ENCODE data around the gene B3GNT5.

The B3GNT5 gene

GRCh38 chr3:183306798-183307671, 54.0 kb downstream of the B3GNT5 start:
- no peak for TF ChIP-seq CTCF (IDR thresholded peaks at IDR 0.05; ENCODE audit: low read length, missing control alignments)
- peak; percentile 67 for DNase-seq (ENCODE audit: low read depth)
- no peak overlapping the region for H3K4me3 ChIP-seq (replicated peaks; ENCODE audit: low read depth, low read length)

- no peak for TF ChIP-seq CTCF (IDR thresholded peaks at IDR 0.05; ENCODE audit: low read length, missing control alignments)
- H3K4me3 ChIP-seq (replicated peaks; ENCODE audit: low read depth, low read length) = no peak overlapping the region
- DNase-seq (ENCODE audit: low read depth) = no peak
Observed at GRCh38 chr3:183307749-183308148, 54.7 kb downstream of the B3GNT5 start.

GRCh38 chr3:183308751-183309150, 55.7 kb downstream of the B3GNT5 start:
- no peak for TF ChIP-seq CTCF (IDR thresholded peaks at IDR 0.05; ENCODE audit: low read length, missing control alignments)
- DNase-seq (ENCODE audit: low read depth) = no peak
- no peak overlapping the region for H3K4me3 ChIP-seq (replicated peaks; ENCODE audit: low read depth, low read length)

- no peak for DNase-seq (ENCODE audit: low read depth)
- H3K4me3 ChIP-seq (replicated peaks; ENCODE audit: low read depth, low read length) = no peak overlapping the region
- TF ChIP-seq CTCF (IDR thresholded peaks at IDR 0.05; ENCODE audit: low read length, missing control alignments) = no peak
Observed at GRCh38 chr3:183309276-183309675, 56.2 kb downstream of the B3GNT5 start.

- DNase-seq (ENCODE audit: low read depth) = no peak
- no peak overlapping the region for H3K4me3 ChIP-seq (replicated peaks; ENCODE audit: low read depth, low read length)
- TF ChIP-seq CTCF (IDR thresholded peaks at IDR 0.05; ENCODE audit: low read length, missing control alignments) = no peak
Observed at GRCh38 chr3:183310936-183311335, 57.9 kb downstream of the B3GNT5 start.

- no peak for TF ChIP-seq CTCF (IDR thresholded peaks at IDR 0.05; ENCODE audit: low read length, missing control alignments)
- DNase-seq (ENCODE audit: low read depth) = no peak
- H3K4me3 ChIP-seq (replicated peaks; ENCODE audit: low read depth, low read length) = no peak overlapping the region
Observed at GRCh38 chr3:183312433-183312832, 59.4 kb downstream of the B3GNT5 start.

GRCh38 chr3:183313351-183313750, 60.3 kb downstream of the B3GNT5 start:
- DNase-seq (ENCODE audit: low read depth) = no peak
- no peak overlapping the region for H3K4me3 ChIP-seq (replicated peaks; ENCODE audit: low read depth, low read length)

More at GRCh38 chr3:183313351-183313750, 60.3 kb downstream of the B3GNT5 start:
- no peak for TF ChIP-seq CTCF (IDR thresholded peaks at IDR 0.05; ENCODE audit: low read length, missing control alignments)
